Omental fat pad (tissue), 4 donors: ENCODE results near the gene TSPAN16. TPM values are rescaled to one million over a fixed set of nuclear protein-coding genes. Genes with fewer than 3 reads are reported as not detected.
A peak's percentile ranks its signal among the peaks of the same experiment; 100 is the strongest.

ENCODE experiments used
- ATAC-seq: fragments of 150-250 bp; one replicate; pipeline ENCODE4 v1.9.1; 2016; ENCODE audit warnings: mild to moderate bottlenecking, moderate library complexity; ENCODE audit not compliant: low FRiP score
- DNase-seq: peaks from one replicate; pipeline ENCODE4 v3.0.0-alpha.2; 2019; ENCODE audit warnings: low spot score
- CTCF ChIP-seq, 3 donors: fragments of 450-650 bp; IDR thresholded peaks; one replicate each; pipeline ENCODE4 v1.5.1; 2016 to 2017; ENCODE audit warnings: antibody characterized with exemption in 3 of 3, mild to moderate bottlenecking in 3 of 3, moderate library complexity in 2 of 3
- total RNA-seq, 4 donors: library from RNA; depleted of rRNA; stranded (reverse); fragments of >200 nt; gene quantifications; one replicate each; pipeline ENCODE4 v1.1.0, GENCODE V29; 2016

The TSPAN16 gene
- total RNA-seq, 4 donors from 2014 or later = not detected

GRCh38 chr19:11291415-11291814 lies 4.5 kb upstream of the TSPAN16 start:
- DNase-seq = no peak
- TF ChIP-seq CTCF (IDR thresholded peaks at IDR 0.05) = no peak
- no peak for ATAC-seq

- no peak for TF ChIP-seq CTCF (IDR thresholded peaks at IDR 0.05)
- DNase-seq = no peak
- no peak for ATAC-seq
Measured at GRCh38 chr19:11291991-11292390, 4.0 kb upstream of the TSPAN16 start.

DNA sequence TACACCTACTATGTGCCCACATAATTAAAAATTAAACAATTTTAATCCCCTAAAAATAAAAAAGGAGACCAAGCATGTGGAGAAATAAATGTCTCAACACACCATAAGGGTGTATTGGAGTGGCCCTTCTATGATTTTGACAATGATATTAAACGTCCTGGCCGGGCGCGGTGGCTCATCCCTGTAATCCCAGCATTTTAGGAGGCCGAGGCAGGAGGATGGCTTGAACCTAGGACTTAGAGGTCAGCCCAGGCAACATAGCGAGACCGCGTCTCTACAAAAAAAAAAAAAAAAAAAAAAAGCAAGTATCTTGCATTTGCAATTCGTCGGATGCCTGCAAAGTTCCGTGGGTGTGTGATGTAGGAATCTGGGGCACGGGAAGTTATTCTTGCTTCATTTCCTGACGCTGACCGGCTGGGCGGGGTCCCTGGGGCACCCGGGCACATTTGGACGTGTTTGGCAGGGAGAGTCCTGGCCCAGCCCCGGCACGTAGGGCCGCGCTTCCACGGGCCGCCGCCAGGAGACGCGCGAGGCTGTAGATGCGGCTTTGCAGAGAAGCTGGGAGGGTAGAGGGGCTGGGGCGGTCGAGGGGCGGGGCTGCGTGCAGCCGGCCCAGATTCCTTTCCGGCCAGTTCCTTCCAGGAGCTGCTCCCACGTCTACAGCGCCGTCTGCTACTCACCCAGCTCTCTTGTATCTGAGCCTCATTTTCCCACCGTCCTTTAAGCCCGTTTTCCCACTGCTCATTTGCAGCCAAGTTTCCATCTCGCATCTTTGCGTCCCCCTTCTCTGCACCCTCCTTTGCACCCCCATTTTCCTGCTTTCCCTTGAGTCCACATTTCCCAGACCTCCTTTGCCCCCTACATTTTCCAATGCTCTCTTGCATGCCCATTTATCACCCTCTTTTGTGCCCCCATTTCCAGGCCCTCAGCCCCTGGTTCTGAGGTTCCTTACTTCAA lies 2.2 kb upstream of the TSPAN16 start:
- ATAC-seq (peak; percentile 100), DNase-seq (peak; percentile 94)
- TF ChIP-seq CTCF (IDR thresholded peaks at IDR 0.05) = peak in 1 of 3 donors; percentile 98

GRCh38 chr19:11295180-11295579 lies 780 bp upstream of the TSPAN16 start:
- ATAC-seq (no peak), DNase-seq (no peak)
- no peak for TF ChIP-seq CTCF (IDR thresholded peaks at IDR 0.05)

DNA sequence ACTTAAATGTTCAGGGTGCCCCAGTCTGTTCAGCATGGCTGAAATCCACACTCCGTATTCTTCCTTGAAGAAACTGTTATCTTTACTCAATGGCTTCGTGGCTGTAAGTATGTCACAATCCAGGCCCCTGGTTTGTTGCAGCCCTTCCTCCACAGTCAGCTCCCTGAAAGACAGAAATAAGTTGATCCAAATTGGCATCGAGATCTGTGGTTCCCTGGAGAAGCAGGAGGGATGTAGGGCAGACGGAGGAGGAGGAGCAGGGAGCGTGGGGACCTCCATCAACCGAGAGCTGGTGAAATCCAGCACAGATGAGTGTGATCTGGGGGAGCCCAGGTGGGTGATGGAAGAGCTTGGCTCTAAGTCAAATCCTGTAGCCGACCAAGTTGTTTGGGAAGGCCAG lies 304 bp downstream of the TSPAN16 start:
- ATAC-seq (no peak), DNase-seq (no peak)
- no peak for TF ChIP-seq CTCF (IDR thresholded peaks at IDR 0.05)

DNA sequence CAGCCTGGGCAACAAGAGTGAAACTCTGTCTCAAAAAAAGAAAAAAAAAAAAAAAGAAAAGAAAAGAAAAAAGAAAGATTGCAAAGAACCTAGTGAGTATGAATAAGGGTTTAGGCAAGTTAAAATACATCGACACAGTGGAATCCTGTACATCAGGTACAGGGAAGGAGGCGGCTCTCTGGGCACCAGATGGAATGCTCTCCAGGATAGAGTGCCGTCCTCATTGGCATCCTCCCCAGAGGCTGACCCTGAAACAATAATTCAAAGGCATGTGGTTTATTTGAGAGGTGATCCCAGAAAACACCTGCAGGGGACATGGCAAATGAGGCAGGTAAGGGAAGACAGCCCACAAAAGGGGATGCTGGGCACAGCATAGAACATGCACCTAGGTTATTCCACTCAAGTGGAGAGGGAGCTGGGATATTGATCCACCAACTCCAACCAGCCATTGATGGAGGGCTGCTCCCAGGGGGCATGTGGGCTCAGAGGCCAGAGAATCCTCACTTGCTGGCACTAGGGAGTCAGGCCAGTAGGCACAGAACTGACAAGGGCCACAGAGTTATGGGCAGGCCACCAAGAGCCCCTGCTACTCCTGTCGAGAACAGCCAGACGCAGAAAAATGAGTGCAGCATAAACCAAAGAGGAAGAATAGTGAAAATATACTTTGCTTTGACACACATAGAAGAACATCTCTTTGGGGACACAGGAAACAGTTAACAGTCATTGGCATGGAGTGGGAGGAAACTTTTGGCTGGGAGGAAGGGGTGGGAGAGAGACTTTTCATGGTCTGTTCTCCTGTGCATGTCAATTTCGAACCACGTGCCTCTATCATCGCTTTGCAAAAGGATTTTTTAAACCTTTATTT lies 4.2 kb downstream of the TSPAN16 start:
- no peak for ATAC-seq
- no peak for TF ChIP-seq CTCF (IDR thresholded peaks at IDR 0.05)
- DNase-seq = no peak
